ENCODE data around the gene STPG2.
"Not testable (repeated sequence)": the region's sequence is repeated elsewhere in the genome, so short reads cannot be mapped to it uniquely, and the experiment has no call there.

STPG2 gene

GRCh38 chr4:97589481-97590196 lies 553.6 kb downstream of the STPG2 start:
- ATAC-seq (no peak), DNase-seq (ENCODE audit: low spot score in 2 of 2) (no peak)
- no peak overlapping the region for H3K4me3 Mint-ChIP-seq
- no peaks in the 10 kb centered on the region for H3K36me3 Mint-ChIP-seq
- peaks cover 14% of the 10 kb centered on the region for H3K9me3 Mint-ChIP-seq
- H3K4me1 Mint-ChIP-seq: no peaks in the 10 kb centered on the region
- H3K27ac Mint-ChIP-seq: no peak overlapping the region

GRCh38 chr4:97587912-97588311 lies 555.4 kb downstream of the STPG2 start:
- ATAC-seq (no peak), DNase-seq (ENCODE audit: low spot score in 2 of 2) (no peak)
- no peak overlapping the region for H3K27ac Mint-ChIP-seq
- no peak overlapping the region for H3K4me3 Mint-ChIP-seq
- H3K36me3 Mint-ChIP-seq: no peaks in the 10 kb centered on the region
- peaks cover 8% of the 10 kb centered on the region for H3K9me3 Mint-ChIP-seq
- no peaks in the 10 kb centered on the region for H3K4me1 Mint-ChIP-seq

GRCh38 chr4:97585274-97585673 lies 558.0 kb downstream of the STPG2 start:
- DNase-seq (ENCODE audit: low spot score in 2 of 2): no peak
- no peak overlapping the region for H3K27ac Mint-ChIP-seq
- H3K9me3 Mint-ChIP-seq: peaks cover 6% of the 10 kb centered on the region
- H3K4me1 Mint-ChIP-seq: no peaks in the 10 kb centered on the region
- no peak for ATAC-seq
- H3K4me3 Mint-ChIP-seq: no peak overlapping the region
- no peaks in the 10 kb centered on the region for H3K36me3 Mint-ChIP-seq

- no peaks in the 10 kb centered on the region for H3K4me1 Mint-ChIP-seq
These were observed 560.4 kb downstream of the STPG2 start for GRCh38 chr4:97582890-97583289.

DNA sequence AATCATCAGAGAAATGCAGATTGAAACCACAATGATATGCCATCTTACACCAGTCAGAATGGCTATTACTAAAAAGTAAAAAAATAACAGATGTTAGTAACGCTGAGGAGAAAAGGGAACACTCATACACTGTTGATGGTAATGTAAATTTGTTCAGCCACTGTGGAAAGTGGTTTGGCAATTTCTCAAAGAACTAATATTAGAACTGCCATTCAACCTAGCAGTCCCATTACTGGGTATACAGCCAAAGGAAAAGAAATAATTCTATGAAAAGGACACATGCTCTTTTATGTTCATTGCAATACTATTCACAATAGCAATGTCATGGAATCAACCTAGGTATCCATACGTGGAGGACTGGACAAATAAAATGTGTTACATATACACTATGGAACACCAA lies 566.3 kb downstream of the STPG2 start:
- Mint-ChIP-seq H3K9me3 (no peaks in the 10 kb centered on the region), H3K4me1 (no peaks in the 10 kb centered on the region), H3K36me3 (no peaks in the 10 kb centered on the region), H3K27ac (no peak overlapping the region), H3K4me3 (no peak overlapping the region)
- ATAC-seq (no peak), DNase-seq (ENCODE audit: low spot score in 2 of 2) (no peak)

More at GRCh38 chr4:97582890-97583289, 560.4 kb downstream of the STPG2 start:
- DNase-seq (ENCODE audit: low spot score in 2 of 2): no peak
- Mint-ChIP-seq H3K27ac (no peak overlapping the region), H3K9me3 (peaks cover 6% of the 10 kb centered on the region), H3K36me3 (no peaks in the 10 kb centered on the region), H3K4me3 (no peak overlapping the region)
- no peak for ATAC-seq

GRCh38 chr4:97560009-97560408 lies 583.3 kb downstream of the STPG2 start:
- no peaks in the 10 kb centered on the region for H3K4me1 Mint-ChIP-seq
- DNase-seq (ENCODE audit: low spot score in 2 of 2): no peak
- H3K4me3 Mint-ChIP-seq: no peak overlapping the region
- no peak for ATAC-seq
- no peak overlapping the region for H3K27ac Mint-ChIP-seq
- peaks cover 16% of the 10 kb centered on the region for H3K9me3 Mint-ChIP-seq
- no peaks in the 10 kb centered on the region for H3K36me3 Mint-ChIP-seq

DNA sequence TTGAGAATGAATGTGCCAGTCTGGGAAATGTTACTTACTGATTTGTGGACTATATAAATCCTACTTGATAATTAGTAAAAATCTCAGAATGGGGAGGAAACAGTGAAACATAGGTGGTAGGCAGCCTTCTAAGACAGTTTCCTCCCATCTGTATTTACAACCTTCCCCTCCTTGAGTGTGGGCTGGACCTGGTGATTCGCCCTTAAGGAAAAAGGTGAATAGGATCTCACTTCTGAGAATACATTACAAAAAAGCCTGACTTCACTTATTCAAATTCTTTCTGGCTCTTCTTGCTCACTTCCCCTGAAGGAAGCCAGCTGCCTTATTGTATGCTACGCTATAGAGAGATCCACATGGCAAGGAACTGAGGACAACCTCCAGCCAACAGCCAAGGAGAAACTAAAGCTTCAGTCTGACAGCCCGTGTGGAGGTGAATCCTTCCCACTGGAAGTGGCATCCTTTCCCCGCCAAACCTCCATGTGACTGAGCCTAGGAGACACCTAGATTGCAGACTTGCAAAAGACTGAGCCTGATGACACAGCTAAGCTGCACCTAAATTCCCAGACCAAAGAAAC lies 585.0 kb downstream of the STPG2 start:
- ATAC-seq (no peak), DNase-seq (ENCODE audit: low spot score in 2 of 2) (no peak)
- no peaks in the 10 kb centered on the region for H3K36me3 Mint-ChIP-seq
- peaks cover 12% of the 10 kb centered on the region for H3K9me3 Mint-ChIP-seq
- H3K4me1 Mint-ChIP-seq: no peaks in the 10 kb centered on the region
- H3K4me3 Mint-ChIP-seq: no peak overlapping the region
- no peak overlapping the region for H3K27ac Mint-ChIP-seq

- H3K4me3 Mint-ChIP-seq; H3K36me3 Mint-ChIP-seq; H3K27ac Mint-ChIP-seq; ATAC-seq; H3K4me1 Mint-ChIP-seq; DNase-seq (ENCODE audit: low spot score in 2 of 2): not testable (repeated sequence)
- H3K9me3 Mint-ChIP-seq: peaks cover 16% of the 10 kb centered on the region
These were observed 592.6 kb downstream of the STPG2 start for GRCh38 chr4:97550637-97551036.

DNA sequence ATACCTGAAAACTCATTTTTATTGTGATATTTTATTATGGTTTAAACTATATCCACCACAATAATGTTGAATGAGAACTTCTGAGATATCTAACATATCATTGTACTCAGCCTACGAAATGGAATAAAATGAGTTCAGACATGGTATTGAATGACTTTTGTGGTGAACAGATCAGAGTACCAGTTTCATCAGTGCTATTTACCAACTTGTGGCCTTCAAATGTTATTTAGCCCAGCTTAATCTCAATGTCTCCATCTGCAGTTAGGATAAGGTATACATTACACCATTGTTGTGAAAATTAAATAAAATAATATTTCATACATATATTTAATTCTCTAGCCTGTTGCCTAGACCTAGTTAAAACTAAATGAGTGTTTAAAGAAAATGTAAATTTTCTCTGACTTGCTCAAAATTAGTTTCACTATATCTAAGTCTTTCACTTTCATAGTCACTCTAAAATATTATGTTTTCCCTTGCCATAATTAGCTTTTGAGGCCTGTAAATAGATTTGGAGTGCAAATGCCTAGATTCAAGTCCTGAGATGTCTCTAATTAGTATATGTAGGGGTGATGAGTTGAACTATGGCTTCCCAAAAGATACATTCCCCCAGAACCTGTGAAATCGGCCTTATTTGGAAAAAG lies 594.2 kb downstream of the STPG2 start:
- Mint-ChIP-seq H3K9me3 (peaks cover 16% of the 10 kb centered on the region), H3K4me3 (no peak overlapping the region), H3K4me1 (no peaks in the 10 kb centered on the region), H3K27ac (no peak overlapping the region), H3K36me3 (no peaks in the 10 kb centered on the region)
- ATAC-seq (no peak), DNase-seq (ENCODE audit: low spot score in 2 of 2) (no peak)

GRCh38 chr4:97548186-97548585 lies 595.1 kb downstream of the STPG2 start:
- H3K36me3 Mint-ChIP-seq: no peaks in the 10 kb centered on the region
- H3K4me3 Mint-ChIP-seq: no peak overlapping the region
- H3K27ac Mint-ChIP-seq: no peak overlapping the region
- peaks cover 16% of the 10 kb centered on the region for H3K9me3 Mint-ChIP-seq
- no peak for DNase-seq (ENCODE audit: low spot score in 2 of 2)
- no peak for ATAC-seq
- H3K4me1 Mint-ChIP-seq: no peaks in the 10 kb centered on the region

DNA sequence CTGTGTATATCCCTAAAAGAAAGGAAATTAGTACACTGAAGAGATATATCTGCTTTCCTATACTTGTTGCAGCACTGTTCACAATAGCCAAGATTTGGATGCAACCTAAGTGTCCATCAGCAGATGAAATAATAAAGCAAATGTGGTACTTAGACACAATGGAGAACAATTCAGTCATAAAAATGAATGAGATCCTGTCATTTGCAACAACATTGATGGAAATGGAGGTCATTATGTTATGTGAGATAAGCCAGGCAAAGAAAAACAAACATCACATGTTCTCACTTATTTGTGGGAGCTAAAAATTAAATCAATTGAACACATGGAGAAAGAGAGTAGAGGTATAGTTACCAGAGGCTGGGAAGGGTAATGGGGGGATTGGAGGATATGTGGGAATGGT lies 611.9 kb downstream of the STPG2 start:
- Mint-ChIP-seq H3K4me1 (no peaks in the 10 kb centered on the region), H3K4me3 (no peak overlapping the region), H3K9me3 (no peaks in the 10 kb centered on the region), H3K27ac (no peak overlapping the region), H3K36me3 (no peaks in the 10 kb centered on the region)
- ATAC-seq (no peak), DNase-seq (ENCODE audit: low spot score in 2 of 2) (no peak)

DNA sequence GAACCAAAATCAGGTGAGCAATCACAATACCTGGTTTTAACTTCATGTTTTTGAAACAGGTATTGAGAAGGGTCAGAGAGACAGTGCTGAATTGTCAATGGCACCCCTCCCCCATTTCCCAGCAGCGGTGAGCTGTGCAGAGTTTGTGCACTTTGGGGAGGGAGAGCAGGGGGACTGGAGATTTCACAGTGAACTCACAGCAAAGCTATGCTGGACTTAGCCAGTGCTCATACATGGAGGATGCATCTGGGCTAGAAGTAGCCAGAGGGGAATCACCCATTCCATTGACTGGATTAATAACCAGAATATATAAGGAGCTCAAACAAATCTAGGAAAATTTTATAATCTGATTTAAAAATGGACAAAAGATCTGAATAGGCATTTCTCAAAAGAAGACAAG lies 612.6 kb downstream of the STPG2 start:
- no peaks in the 10 kb centered on the region for H3K9me3 Mint-ChIP-seq
- H3K36me3 Mint-ChIP-seq: no peaks in the 10 kb centered on the region
- no peaks in the 10 kb centered on the region for H3K4me1 Mint-ChIP-seq
- H3K27ac Mint-ChIP-seq: no peak overlapping the region
- no peak overlapping the region for H3K4me3 Mint-ChIP-seq
- ATAC-seq (no peak), DNase-seq (ENCODE audit: low spot score in 2 of 2) (no peak)

GRCh38 chr4:97525236-97525635 lies 618.0 kb downstream of the STPG2 start:
- ATAC-seq (no peak), DNase-seq (ENCODE audit: low spot score in 2 of 2) (no peak)
- H3K9me3 Mint-ChIP-seq: no peaks in the 10 kb centered on the region
- no peaks in the 10 kb centered on the region for H3K36me3 Mint-ChIP-seq
- H3K27ac Mint-ChIP-seq: no peak overlapping the region
- H3K4me3 Mint-ChIP-seq: no peak overlapping the region
- H3K4me1 Mint-ChIP-seq: no peaks in the 10 kb centered on the region

DNA sequence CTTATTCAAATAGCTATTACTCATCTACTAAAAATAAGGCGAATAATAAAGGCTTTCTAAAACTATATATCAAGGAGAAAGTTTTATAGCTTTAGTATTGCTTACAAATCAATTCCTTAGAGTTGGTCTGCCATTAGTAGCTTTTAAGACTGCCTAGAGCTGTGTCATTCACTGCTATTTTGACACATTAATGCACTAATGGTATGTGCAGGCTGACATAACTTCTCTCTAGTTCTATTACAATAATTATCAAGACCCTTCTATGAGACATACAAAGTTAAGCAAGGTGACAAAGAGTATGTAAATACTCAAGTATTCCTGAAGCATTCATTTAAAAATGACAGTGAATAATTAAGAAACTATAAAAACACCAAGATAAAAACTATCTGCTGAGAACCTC lies 625.3 kb downstream of the STPG2 start:
- H3K27ac Mint-ChIP-seq: no peak overlapping the region
- H3K9me3 Mint-ChIP-seq: peaks cover 6% of the 10 kb centered on the region
- H3K4me1 Mint-ChIP-seq: no peaks in the 10 kb centered on the region
- ATAC-seq: no peak
- DNase-seq (ENCODE audit: low spot score in 2 of 2): no peak
- no peaks in the 10 kb centered on the region for H3K36me3 Mint-ChIP-seq
- no peak overlapping the region for H3K4me3 Mint-ChIP-seq

DNA sequence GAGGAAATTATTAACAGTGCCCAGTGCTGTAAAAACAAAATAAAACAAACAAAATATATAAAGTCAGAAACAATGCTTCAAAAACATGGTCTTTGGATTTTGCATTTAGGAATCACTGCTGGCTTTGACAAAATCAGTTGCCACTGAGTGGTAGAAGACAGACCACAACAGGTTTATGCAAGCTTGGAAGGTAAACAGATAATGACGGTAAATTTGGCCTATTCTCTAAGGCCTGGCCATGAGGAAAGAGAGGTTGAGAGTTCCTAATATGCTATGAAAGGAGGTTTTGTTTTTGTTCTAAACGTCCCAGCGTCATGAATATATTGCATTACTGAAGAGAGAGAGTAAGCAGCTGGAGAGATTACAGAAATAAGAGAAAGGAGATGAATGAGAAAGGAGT lies 629.4 kb downstream of the STPG2 start:
- no peaks in the 10 kb centered on the region for H3K4me1 Mint-ChIP-seq
- ATAC-seq: no peak

More for the DNA sequence above, 629.4 kb downstream of the STPG2 start:
- DNase-seq (ENCODE audit: low spot score in 2 of 2): no peak
- Mint-ChIP-seq H3K36me3 (no peaks in the 10 kb centered on the region), H3K27ac (no peak overlapping the region), H3K9me3 (peaks cover 12% of the 10 kb centered on the region), H3K4me3 (no peak overlapping the region)

Measured in stimulated activated effector memory CD8-positive, alpha-beta T cell treated with anti-CD3 and anti-CD28 coated beads, Interleukin-12 subunit alpha, Interleukin-12 subunit beta, amount 100 ng/mL, for 72 hours (primary cell).